ENCODE data around the gene DPH7.
"Not testable (repeated sequence)": the region's sequence is repeated elsewhere in the genome, so short reads cannot be mapped to it uniquely, and the experiment has no call there.

The DPH7 gene

DNA sequence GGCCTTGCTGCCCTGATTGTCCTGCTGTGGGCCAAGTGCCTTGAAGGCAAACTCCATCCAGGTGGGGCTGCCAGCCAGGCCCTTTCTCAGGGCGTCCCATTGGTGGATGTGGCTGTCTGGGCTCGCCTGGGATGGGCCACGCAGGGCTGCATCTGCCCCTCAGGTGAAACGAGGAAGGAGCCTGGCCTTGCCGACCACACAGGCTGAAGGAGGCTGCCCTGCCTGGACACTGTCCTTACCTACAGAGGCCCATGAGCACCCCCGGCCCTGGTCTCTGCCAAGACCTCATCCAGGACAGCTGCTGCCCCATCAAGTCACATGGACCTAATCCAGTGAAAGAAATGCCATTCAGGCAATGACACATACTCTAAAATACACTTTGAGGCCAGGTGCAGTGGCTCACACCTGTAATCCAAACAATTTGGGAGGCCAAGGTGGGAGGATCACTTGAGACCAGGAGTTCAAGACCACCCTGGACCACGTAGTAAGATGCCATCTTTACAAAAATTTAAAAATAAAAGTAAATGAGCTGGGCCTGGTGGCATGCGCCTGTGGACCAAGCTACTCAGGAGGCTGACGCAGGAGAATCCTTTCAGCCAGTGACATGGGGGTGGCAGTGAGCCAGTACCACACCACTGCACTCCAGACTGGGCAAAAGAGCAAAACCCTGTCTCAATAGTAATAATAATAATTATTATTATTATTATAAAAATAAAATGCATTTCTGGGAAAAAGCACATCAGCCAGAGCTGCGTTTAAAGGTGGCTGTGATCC lies 62.4 kb downstream of the DPH7 start:
- DNase-seq: no peak

DNA sequence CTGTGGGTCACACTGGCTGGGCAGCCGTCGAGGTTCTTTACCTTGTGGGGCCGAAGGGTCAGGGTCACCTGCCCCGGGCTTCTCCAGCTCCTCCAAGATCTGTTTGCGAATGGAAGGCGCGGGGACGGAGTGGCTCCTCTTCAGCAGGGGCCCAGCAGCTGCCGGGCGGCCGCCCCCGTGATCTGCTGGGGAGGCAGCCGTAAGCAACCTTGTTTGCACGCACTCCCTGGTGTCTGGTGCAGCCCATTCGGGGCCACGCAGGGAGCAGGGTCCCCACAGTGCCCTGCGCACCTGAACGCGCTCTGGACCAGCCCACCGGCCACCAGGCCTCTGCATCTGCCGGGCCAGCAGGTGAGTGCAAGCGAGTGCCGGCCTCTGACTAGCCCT lies 63.4 kb downstream of the DPH7 start:
- no peak for DNase-seq

DNA sequence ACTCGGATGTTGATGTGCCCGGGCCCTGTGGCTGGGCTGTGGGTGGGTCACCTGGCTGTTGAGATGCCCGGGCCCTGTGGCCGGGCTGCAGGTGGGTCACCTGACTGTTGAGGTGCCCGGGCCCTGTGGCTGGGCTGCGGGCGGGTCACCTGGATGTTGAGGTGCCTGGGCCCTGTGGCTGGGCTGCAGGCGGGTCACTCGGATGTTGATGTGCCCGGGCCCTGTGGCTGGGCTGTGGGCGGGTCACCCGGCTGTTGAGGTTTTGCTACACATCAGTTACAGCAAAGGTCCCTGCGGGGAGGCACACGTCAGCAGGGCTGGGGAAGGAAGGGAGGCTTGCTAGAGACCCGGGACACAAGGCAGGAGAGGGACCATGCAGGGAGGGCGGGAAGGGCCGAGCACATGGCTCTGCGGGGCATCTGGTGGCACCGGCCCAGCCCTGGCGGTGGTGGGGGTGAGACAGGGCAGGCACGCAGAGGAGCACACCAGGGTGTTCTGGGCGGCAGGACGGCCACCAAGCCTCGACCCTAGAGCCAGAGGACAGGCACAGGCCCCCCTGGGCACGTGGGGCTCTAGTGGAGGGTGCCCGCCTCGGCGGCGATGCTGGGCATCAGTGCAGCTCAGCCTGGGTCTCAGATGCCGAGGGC lies 63.9 kb downstream of the DPH7 start:
- DNase-seq: no peak

DNA sequence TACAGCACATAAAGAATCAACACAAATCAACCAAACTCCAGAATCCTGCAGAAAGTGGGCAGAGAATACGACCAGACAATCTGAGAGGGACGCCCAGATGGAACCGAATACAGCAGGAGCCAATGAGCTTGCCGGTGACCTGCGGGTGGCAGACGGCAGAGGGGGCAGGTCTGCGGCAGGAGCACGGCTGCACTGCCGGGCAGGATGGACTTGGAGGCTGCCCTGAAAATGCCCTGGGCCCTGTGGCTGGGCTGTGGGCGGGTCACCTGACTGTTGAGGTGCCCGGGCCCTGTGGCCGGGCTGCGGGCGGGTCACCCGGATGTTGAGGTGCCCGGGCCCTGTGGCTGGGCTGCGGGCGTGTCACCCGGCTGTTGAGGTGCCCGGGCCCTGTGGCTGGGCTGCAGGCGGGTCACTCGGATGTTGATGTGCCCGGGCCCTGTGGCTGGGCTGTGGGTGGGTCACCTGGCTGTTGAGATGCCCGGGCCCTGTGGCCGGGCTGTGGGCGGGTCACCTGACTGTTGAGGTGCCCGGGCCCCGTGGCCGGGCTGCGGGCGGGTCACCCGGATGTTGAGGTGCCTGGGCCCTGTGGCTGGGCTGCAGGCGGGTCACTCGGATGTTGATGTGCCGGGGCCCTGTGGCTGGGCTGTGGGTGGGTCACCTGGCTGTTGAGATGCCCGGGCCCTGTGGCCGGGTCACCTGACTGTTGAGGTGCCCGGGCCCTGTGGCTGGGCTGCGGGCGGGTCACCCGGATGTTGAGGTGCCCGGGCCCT lies 64.7 kb downstream of the DPH7 start:
- not testable (repeated sequence) for DNase-seq

DNA sequence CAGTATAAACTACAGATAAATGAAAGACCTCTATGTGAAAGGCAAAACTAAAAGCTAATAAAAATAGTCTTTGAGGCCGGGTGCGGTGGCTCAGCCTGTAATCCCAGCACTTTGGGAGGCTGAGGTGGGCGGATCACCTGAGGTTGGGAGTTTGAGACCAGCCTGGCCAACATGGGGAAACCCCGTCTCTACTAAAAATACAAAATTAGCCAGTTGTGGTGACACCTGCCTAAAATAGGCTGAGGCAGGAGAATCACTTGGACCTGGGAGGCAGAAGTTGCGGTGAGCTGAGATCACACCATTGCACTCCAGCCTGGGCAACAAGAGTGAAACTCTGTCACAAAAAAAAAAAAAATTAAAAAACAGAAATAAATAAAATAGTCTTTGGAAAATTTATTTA lies 65.6 kb downstream of the DPH7 start:
- DNase-seq: not testable (repeated sequence)

DNA sequence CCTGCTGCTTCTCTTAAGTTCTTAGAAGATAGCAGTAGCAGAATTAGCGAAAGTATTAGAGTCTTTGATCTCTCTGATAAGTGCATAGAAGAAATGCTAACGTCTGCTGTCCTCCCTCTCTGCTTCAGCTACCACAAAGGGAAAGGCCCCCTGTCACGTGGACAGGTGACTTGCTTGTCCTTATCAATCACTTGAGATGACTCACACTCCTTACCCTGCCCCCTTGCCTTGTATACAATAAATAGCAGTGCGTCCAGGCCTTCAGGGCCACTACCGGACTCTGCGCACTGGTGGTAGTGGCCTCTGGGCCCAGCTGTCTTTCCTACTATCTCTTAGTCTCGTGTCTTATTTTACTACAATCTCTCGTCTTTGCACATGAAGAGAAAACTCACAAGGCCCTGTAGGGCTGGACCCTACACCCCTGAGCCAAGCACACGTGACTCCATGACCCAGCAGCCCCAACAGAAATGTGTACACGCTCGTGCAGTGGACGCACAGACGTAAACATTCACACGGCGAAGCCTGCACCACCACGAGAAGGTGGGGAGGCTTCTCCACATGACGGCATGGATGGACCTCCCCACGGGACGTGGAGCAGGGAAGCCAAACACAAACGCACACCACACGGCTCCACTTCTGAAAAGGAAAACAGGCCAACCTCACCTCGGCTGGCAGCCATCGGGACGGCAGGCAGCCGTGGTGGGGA lies 66.8 kb downstream of the DPH7 start:
- no peak for DNase-seq

DNA sequence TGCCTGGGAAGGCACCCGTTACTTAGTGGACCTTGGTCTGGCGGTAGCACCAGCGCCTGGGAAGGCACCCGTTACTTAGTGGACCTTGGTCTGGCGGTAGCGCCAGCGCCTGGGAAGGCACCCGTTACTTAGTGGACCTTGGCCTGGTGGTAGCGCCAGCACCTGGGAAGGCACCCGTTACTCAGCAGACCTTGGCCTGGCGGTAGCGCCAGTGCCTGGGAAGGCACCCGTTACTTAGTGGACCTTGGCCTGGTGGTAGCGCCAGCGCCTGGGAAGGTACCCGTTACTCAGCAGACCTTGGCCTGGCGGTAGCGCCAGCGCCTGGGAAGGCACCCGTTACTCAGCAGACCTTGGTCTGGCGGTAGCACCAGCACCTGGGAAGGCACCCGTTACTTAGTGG lies 67.6 kb downstream of the DPH7 start:
- not testable (repeated sequence) for DNase-seq

DNA sequence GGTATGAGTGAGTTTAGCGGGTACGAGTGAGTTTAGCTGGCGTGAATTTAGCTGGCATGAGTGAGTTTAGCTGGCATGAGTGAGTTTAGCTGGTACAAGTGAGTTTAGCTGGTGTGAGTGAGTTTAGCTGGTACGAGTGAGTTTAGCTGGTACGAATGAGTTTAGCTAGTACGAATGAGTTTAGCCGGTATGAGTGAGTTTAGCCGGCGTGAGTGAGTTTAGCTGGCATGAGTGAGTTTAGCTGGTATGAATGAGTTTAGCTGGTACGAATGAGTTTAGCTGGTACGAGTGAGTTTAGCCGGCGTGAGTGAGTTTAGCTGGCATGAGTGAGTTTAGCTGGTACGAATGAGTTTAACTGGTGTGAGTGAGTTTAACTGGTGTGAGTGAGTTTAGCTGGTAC lies 69.5 kb downstream of the DPH7 start:
- DNase-seq: no peak

DNA sequence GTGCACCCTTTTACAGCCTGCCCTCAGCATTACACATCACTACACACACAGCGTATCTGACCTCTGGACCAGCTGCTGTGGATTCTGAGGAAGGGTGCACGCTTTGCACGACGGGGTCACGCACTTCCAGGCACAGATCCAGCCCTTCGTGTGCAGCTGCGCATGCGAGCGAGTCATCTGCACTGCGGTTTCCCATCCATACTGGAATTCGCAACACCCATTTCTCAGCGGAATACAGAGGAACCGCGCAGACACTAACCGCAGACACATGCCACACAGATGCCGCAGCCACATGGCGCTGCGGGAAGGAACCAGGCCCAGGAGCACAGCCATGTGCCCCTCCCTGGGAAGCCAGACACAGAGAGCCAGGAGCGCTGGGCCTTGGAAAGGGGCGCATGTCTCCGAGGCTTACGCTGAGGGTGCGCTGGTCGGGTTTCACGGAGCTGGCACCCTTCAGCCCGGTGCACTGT lies 72.0 kb downstream of the DPH7 start:
- DNase-seq: no peak

DNA sequence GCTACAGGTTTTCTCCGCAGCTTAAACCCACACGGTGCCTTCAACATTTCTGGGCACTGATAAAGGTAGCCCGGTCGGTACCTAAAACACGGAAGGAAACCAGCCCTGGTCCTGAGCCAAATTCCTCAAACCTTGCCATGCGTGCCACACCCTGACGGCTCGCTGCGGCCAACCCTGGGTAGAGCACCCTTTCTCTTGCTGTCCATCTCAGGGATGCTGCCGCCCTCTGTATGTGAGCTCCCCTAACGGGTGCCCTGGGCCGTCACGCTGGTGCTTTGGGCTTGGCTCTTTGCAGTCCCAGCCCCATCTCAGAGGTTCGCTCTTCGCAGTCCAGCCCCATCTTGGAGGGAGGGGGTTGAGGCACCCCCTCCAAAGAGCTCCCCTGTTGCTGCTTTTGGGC lies 72.5 kb downstream of the DPH7 start:
- no peak for DNase-seq

DNA sequence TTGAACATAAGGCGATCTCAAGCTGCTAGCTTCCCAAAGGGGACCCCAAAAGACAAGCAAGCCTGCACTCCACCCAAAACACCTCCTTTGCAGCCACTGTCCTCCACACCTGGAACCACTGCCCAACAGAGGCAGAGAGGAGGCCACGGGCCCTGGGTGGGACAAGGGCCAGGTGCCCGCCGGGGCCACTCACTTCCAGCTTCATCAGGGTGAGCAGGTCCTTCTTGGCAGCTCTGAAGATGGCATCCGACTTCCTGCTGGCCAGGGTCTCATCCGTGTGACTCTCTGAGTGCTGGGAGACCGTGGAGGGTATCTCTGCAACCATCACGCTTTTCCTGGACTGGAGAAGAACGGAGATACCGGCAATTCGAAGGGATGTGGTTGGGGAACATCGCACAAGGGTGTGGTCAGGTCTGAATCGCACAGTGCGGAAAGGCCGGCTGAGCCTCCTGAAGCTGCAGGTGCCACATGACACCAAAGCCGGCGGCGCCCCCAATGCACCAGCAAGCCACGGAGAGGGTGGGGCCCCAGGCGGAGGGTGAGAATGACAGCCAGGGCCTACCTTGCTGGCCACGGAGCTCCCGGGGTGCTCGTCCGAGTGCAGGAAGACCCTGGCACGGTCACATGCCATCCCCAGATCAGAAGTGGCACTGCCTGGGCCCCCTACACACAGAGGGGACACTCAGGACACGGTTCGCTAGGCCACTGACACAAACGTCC lies 73.1 kb downstream of the DPH7 start:
- DNase-seq: no peak
